Activated naive CD8-positive, alpha-beta T cell treated with anti-CD3 and anti-CD28 coated beads, Interleukin-2, amount 50 U/mL, for 24 hours (primary cell): ENCODE results near the gene FIGNL2.
A peak's percentile ranks its signal among the peaks of the same experiment; 100 is the strongest.
"Not testable (repeated sequence)": the region's sequence is repeated elsewhere in the genome, so short reads cannot be mapped to it uniquely, and the experiment has no call there.

ENCODE experiments used
- ATAC-seq: fragments of 150-1000 bp; cut with Tn5 transposase; one replicate; pipeline ENCODE4 v1.10.0; 2021
- DNase-seq: peaks from one replicate; pipeline ENCODE4 v3.0.0; 2021
- H3K27ac Mint-ChIP-seq: one replicate; pipeline ENCODE4 v1.8.0; 2021; ENCODE audit warnings: mild to moderate bottlenecking, mixed read lengths
- H3K27me3 Mint-ChIP-seq: one replicate; pipeline ENCODE4 v1.8.0; 2021; ENCODE audit warnings: mixed read lengths
- H3K36me3 Mint-ChIP-seq: one replicate; pipeline ENCODE4 v1.8.0; 2021; ENCODE audit warnings: low read depth, mixed read lengths
- H3K4me1 Mint-ChIP-seq: one replicate; pipeline ENCODE4 v1.8.0; 2021; ENCODE audit warnings: mixed read lengths
- H3K4me3 Mint-ChIP-seq: one replicate; pipeline ENCODE4 v1.8.0; 2021; ENCODE audit warnings: mild to moderate bottlenecking, moderate library complexity, mixed read lengths
- H3K9me3 Mint-ChIP-seq: one replicate; pipeline ENCODE4 v1.8.0; 2021; ENCODE audit warnings: mixed read lengths

FIGNL2 gene

DNA sequence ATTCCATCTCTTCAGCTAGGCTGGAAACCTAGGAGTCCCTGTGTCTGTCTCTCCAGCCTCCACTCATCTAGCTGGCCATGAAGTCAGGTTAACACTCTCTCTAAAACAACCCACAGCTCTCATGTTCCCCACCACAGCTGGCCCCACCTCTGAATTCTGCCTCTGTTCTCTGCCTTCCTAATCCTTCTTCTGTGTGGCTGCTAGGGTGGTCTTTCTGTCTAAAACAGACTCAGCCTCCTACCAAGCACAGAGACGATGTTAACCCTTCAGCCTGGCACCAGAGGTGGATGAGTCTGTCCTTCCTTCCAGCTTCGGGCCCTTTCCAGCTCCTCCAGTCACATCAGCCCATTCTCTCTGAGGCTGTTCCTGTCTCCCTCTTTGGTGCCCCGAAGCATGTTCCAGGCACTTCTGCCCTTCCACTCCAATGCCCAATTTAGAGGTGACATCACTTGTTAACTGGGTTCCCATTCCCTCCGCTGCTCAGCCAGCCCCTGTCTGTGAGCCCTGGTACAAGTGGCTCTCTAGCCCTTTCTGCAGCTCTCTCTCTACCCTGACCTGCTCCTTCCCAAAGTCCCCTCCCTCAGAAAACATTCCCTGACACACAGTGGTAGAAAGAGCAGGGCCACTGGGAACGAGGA, 9.1 kb downstream of the FIGNL2 start:
- Mint-ChIP-seq H3K36me3 (no peaks in the 10 kb centered on the region), H3K4me3 (no peak overlapping the region), H3K27me3 (peaks cover 35% of the 10 kb centered on the region), H3K4me1 (no peaks in the 10 kb centered on the region), H3K9me3 (no peaks in the 10 kb centered on the region), H3K27ac (no peak overlapping the region)
- ATAC-seq, result no peak
- DNase-seq, result no peak

DNA sequence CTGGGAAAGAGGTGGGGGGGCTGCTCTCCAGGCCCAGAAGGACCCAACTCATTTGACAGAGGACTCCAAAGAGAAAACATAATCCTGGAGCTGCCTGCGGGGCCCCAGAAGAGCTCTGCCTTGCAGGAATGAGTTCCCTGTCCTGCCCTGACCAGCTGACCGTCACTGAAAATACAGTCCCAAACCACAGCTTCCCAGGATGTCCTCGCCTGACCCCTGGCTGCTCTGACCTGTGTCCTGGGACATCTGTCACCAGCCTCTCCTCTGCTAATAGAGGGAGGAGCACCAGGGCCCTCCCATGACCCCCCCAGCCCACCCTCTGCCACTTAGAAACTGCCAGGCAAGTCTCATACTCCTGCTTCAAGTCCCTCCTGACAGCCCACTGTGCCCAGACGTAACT, 9.8 kb downstream of the FIGNL2 start:
- H3K27ac Mint-ChIP-seq, result no peak overlapping the region
- H3K36me3 Mint-ChIP-seq, result no peaks in the 10 kb centered on the region
- DNase-seq, result no peak
- ATAC-seq, result no peak
- H3K27me3 Mint-ChIP-seq, result peaks cover 32% of the 10 kb centered on the region
- H3K4me1 Mint-ChIP-seq, result no peaks in the 10 kb centered on the region
- no peaks in the 10 kb centered on the region for H3K9me3 Mint-ChIP-seq
- no peak overlapping the region for H3K4me3 Mint-ChIP-seq

DNA sequence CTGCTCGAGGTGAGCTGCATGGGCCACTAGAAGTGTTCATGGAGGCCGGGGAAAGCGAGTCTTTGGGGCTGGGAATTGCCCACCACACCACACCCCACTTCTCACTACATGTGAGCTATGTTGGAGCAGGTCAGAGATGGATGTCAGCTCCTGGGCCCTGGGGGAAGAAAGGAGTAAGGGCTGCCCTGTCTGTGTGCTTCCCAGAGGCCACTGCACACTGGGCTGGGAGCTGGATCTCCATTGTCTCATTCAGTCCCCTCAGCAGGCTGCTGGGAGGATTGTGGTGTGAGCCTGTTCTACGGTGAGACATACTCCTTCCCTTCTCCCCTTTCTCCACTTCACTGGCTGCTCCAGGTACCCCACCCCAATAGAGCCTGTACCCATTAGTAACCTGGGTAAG, 10.5 kb downstream of the FIGNL2 start:
- H3K27ac Mint-ChIP-seq, result no peak overlapping the region
- peaks cover 3% of the 10 kb centered on the region for H3K4me1 Mint-ChIP-seq
- H3K9me3 Mint-ChIP-seq, result no peaks in the 10 kb centered on the region
- DNase-seq (no peak), ATAC-seq (no peak)
- H3K27me3 Mint-ChIP-seq, result peaks cover 33% of the 10 kb centered on the region
- no peaks in the 10 kb centered on the region for H3K36me3 Mint-ChIP-seq
- H3K4me3 Mint-ChIP-seq, result no peak overlapping the region

GRCh38 chr12:51837286-51837685, 11.2 kb downstream of the FIGNL2 start:
- H3K4me1 Mint-ChIP-seq, result peaks cover 10% of the 10 kb centered on the region
- ATAC-seq (no peak), DNase-seq (no peak)
- H3K9me3 Mint-ChIP-seq, result no peaks in the 10 kb centered on the region
- H3K36me3 Mint-ChIP-seq, result no peaks in the 10 kb centered on the region
- H3K27ac Mint-ChIP-seq, result no peak overlapping the region
- no peak overlapping the region for H3K4me3 Mint-ChIP-seq
- peaks cover 36% of the 10 kb centered on the region for H3K27me3 Mint-ChIP-seq

GRCh38 chr12:51836827-51837173, 11.7 kb downstream of the FIGNL2 start:
- Mint-ChIP-seq H3K27me3 (peaks cover 38% of the 10 kb centered on the region), H3K36me3 (no peaks in the 10 kb centered on the region), H3K9me3 (no peaks in the 10 kb centered on the region), H3K4me1 (peaks cover 11% of the 10 kb centered on the region), H3K4me3 (no peak overlapping the region), H3K27ac (no peak overlapping the region)
- no peak for ATAC-seq
- no peak for DNase-seq

DNA sequence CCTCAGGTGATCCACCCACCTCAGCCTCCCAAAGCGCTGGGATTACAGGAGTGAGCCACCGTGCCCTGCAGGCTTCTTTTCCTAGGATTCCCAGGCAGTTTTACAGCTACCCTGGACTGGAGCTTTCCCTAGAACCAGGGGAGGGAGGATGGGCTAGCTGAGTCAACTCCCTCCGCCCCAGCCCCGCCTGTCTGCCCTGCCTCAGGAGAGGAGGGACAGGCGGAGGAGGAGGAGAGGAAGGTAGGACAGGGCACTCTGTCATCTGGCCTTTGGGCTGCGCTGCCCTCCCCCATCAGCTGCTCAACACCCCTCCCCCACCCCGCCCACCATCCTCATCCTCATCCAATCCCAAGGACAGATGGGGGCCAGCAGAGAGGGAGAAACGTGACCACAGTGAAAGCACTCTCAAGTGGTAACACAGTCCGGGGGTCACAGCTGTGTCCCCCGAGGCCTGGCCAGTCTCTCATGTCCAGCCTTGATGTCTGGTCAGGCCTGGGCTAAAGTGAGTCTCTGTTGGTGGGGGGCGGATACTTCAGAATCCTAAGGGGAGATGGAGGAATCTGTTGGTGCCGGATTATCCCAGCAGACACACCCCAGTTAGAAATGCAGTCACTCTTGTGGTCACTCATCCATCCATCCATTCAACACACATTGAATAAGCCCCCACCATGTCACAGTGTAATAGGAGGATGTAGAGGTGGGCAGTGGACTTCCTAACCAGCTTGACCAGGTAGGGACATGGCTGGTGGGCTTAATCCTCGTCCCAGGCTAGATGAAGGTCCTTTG, 12.3 kb downstream of the FIGNL2 start:
- H3K27me3 Mint-ChIP-seq, result peaks cover 43% of the 10 kb centered on the region
- H3K4me3 Mint-ChIP-seq, result no peak overlapping the region
- H3K27ac Mint-ChIP-seq, result no peak overlapping the region
- H3K36me3 Mint-ChIP-seq, result no peaks in the 10 kb centered on the region
- no peak for ATAC-seq
- H3K4me1 Mint-ChIP-seq, result peaks cover 11% of the 10 kb centered on the region
- H3K9me3 Mint-ChIP-seq, result no peaks in the 10 kb centered on the region
- DNase-seq, result no peak

DNA sequence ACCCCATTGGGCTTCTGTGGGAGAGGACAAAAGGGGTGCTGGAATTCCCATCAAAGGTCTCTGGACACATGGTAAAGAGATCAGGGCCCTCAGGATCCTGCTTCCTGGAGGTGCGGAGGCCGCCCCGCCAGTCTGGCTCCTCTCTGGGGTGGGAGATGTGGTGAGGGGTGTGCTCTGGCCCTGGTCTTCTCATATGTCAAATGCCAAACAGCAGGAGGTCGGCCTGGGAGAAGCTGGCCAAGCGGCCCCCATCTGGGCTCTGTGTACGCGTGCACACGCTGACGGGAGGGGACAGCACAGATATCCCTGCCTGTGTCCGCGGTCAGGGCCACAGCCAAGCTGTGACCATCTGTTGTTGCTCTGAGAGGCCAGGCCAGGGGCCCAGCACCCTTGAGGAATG, 14.1 kb downstream of the FIGNL2 start:
- no peak for DNase-seq
- Mint-ChIP-seq H3K4me1 (peaks cover 11% of the 10 kb centered on the region), H3K4me3 (no peak overlapping the region), H3K27ac (no peak overlapping the region), H3K27me3 (peaks cover 47% of the 10 kb centered on the region), H3K9me3 (no peaks in the 10 kb centered on the region), H3K36me3 (no peaks in the 10 kb centered on the region)
- ATAC-seq, result no peak

DNA sequence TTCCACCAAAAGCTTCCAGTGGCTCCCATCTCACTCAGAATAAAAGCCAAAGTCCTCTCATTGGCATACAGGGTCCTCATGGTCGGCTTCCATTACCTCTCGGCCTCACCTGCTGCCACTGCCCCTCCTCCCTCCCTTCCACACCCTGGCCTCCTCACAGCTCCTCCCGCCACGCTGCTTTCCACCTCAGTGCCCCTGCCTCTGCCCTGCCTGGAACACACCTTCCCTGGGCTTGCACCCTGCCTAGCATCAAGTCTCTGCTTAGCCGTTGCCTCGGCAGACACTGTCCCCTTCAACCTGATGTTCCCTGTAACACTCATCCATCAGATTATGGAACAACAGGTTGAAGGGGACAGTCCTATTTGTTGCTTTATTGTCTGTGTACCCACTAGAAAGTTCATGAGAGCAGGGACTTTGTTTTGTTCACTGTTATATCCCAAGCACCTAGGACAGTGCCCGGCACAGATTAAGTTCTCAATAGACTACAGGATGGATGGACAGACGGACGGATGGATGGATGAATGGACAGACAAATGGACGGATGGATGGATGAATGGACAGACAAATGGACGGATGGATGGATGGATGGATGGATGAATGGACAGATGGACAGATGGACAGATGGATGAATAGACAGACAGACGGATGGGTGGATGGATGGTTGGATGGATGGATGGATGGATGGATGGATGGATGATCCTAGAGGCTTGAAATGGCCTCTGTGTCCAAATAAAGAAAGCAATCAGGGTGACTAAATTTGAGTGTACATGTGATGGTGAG, 14.9 kb downstream of the FIGNL2 start:
- Mint-ChIP-seq H3K4me3 (no peak overlapping the region), H3K9me3 (no peaks in the 10 kb centered on the region), H3K27me3 (peaks cover 42% of the 10 kb centered on the region), H3K27ac (no peak overlapping the region), H3K4me1 (peaks cover 14% of the 10 kb centered on the region), H3K36me3 (no peaks in the 10 kb centered on the region)
- DNase-seq (no peak), ATAC-seq (no peak)

DNA sequence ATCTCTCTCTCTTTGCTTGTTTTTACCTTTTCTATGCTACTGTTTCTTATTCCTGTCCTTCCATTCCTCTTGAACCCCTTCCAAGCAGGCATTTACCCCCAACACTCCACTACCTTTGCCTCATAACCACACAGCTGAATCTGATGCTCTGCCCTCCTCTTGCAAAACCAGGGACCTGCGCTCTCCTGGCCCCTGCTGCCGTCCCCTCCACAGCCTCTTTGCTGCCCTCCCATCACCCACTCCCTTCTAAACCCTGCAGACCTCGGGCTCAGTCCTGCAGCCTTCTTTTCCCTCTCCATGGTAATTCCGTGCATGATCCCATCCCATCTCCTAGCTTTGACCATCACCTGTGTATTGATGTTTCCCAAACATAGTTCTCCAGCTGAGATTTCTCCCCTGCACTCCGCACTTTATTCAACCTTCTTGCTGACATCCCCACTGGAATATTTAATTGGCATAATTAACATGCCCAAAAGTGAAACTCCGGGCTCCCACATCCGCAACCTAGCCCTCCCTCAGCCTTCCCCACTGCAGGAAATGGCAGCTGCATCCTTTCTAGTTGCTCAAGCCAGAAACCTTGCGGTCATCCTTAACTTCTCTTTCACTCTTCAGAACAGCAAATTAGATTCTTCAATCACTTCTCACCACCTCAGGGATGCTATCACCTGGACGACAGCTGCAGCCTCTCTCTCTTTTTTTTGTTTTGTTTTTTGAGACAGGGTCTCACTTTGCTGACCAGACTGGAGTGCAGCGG, 16.0 kb downstream of the FIGNL2 start:
- peaks cover 40% of the 10 kb centered on the region for H3K27me3 Mint-ChIP-seq
- no peaks in the 10 kb centered on the region for H3K36me3 Mint-ChIP-seq
- no peaks in the 10 kb centered on the region for H3K9me3 Mint-ChIP-seq
- H3K4me1 Mint-ChIP-seq, result peaks cover 25% of the 10 kb centered on the region
- no peak overlapping the region for H3K27ac Mint-ChIP-seq
- H3K4me3 Mint-ChIP-seq, result no peak overlapping the region
- ATAC-seq (no peak), DNase-seq (no peak)

GRCh38 chr12:51831817-51832216, 16.7 kb downstream of the FIGNL2 start:
- ATAC-seq, DNase-seq, H3K36me3 Mint-ChIP-seq, H3K27ac Mint-ChIP-seq, H3K4me3 Mint-ChIP-seq, H3K9me3 Mint-ChIP-seq: not testable (repeated sequence)
- H3K27me3 Mint-ChIP-seq, result peaks cover 38% of the 10 kb centered on the region
- H3K4me1 Mint-ChIP-seq, result peaks cover 32% of the 10 kb centered on the region

- DNase-seq (no peak), ATAC-seq (no peak)
- Mint-ChIP-seq H3K27ac (no peak overlapping the region), H3K4me1 (peaks cover 36% of the 10 kb centered on the region), H3K4me3 (no peak overlapping the region), H3K27me3 (peaks cover 33% of the 10 kb centered on the region), H3K36me3 (no peaks in the 10 kb centered on the region), H3K9me3 (no peaks in the 10 kb centered on the region)
Measured at GRCh38 chr12:51829641-51830040, 18.9 kb downstream of the FIGNL2 start.

GRCh38 chr12:51829011-51829481, 19.5 kb downstream of the FIGNL2 start:
- H3K27me3 Mint-ChIP-seq, result peaks cover 32% of the 10 kb centered on the region
- no peak for DNase-seq
- H3K27ac Mint-ChIP-seq, result no peak overlapping the region
- H3K4me1 Mint-ChIP-seq, result peaks cover 36% of the 10 kb centered on the region
- no peaks in the 10 kb centered on the region for H3K36me3 Mint-ChIP-seq
- no peaks in the 10 kb centered on the region for H3K9me3 Mint-ChIP-seq
- ATAC-seq, result no peak
- H3K4me3 Mint-ChIP-seq, result no peak overlapping the region

- Mint-ChIP-seq H3K27ac (peak overlapping the region; percentile 88), H3K9me3 (no peaks in the 10 kb centered on the region), H3K27me3 (peaks cover 24% of the 10 kb centered on the region), H3K36me3 (no peaks in the 10 kb centered on the region), H3K4me3 (peak overlapping the region; percentile 47), H3K4me1 (peaks cover 35% of the 10 kb centered on the region)
- DNase-seq (peak; percentile 66), ATAC-seq (peak; percentile 98)
Measured at GRCh38 chr12:51827925-51828818, 20.3 kb downstream of the FIGNL2 start.
